Measurements from ENCODE around the gene BIK.
"Not testable (repeated sequence)": the region's sequence is repeated elsewhere in the genome, so short reads cannot be mapped to it uniquely, and the experiment has no call there.

Gene BIK, protein sequence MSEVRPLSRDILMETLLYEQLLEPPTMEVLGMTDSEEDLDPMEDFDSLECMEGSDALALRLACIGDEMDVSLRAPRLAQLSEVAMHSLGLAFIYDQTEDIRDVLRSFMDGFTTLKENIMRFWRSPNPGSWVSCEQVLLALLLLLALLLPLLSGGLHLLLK

DNA sequence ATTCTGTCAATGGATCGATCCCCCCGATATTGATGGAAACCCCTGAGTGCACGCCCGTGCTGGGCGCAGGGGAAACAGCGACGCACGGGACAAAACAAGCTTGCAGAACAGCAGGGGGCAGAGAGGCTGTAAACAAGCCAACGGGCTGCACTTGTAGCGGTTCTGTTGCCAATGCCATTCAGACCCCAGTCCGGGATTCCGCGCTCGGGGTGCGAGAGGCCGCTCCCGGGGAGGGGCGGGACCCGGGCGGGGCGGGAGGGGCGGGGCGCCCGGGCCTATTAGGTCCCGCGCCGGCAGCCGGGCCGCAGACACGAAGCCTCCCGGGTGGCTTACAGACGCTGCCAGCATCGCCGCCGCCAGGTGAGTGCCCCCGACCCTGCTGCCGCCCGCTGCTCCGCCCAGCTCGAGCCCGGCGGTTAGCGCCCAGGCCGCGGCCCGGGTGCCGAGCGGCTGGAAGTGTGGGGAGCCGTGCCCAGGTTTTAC lies at the start of gene BIK:
Gene BIK (plus strand): TSS at position 307 of the 483 bp plus-strand sequence. CDS start 13,273 bp downstream, outside the sequence.
- peak; percentile 67 for DNase-seq

DNA sequence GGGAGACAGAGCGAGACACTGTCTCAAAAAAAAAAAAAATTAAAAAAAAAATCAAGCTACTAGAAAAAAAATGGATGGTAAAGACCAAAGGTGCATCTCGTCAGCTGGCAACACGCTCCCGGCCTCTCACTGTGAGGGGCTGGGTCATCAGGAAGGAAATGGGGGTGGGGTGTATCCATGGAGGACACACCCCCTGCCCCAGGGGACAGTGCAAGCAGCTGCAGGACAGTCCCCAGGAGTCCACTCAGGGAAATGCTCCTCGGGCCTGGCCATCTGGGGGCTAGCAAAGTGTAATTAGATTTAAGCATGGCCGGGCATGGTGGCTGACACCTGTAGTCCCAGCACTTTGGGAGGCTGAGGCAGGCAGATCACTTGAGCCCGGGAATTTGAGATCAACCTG lies 44.4 kb upstream of the BIK start:
- DNase-seq: no peak

DNA sequence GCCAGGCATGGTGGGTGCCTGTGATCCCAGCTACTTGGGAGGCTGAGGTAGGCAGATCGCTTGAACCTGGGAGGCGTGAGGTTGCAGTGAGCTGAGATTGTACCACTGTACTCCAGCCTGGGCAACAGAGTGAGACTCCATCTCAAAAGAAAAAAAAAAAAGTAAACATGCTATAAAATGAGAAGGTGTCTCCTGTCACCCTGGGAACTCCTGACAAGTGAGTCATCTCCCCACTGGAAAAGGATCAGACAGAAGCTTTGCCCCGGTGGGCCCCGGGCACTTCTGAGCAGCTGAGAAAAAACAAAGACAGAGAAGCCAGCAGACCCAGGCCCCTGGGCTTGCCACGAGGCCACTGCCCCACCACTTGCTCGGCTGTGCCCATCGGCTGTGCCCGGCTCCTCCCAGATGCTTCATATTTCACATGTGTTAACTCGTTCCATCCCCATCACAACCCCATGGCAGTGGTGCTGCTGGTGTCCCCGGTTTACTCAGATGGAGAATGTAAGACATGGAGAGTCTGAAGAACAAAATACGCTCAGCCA lies 43.6 kb upstream of the BIK start:
- no peak for DNase-seq

DNA sequence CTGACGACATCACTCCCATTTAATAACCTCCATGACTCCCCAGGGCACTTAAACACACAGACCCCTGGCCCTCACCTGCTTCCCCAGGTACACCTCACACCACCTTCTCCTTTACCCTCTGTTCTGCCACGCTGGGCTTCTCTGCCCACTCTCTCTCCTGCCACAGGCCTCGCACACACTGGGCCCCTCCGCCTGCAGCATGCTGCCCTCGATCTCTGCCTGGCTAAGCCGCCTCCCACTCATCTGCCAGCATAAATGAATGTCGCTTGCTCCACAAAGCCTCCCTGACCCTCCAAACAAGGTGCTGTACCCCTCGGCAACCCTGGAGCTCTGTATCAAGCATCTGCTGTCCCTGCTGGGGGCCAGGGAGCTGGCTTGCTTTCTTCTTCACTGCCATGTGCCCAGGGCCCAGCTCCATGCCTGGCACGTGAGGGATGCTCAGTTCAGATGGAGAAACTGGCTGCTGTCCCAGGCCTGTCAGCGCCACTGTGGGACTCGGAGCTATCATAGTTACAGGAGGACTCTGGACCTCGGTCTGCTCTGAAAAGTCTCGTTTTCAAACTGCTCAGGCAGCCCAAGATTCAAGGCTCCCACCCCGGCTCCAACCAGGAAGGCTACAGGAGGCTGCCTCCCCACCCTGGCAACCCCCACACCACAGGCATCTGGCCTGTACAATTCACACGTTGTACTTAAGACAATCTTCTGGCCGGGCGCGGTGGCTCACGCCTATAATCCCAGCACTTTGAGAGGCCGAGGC lies 33.3 kb upstream of the BIK start:
- no peak for DNase-seq

DNA sequence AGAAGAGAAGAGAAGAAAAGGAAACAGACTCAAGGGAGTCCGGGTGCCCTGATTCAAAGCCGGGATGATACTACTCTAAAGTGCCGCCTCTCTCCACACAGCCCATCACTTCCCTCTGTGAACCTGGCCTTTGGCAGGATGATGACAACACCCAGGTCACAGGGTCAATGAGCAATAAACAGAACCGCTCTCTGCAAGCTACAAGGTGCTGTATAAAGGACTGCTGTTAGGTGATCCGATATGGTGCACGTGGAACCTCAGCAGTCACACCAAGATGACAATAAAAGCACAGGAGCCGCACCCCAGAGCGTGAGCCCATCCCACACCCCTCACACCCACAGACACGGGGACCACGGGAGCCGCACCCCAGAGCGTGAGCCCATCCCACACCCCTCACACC lies 32.0 kb upstream of the BIK start:
- no peak for DNase-seq

DNA sequence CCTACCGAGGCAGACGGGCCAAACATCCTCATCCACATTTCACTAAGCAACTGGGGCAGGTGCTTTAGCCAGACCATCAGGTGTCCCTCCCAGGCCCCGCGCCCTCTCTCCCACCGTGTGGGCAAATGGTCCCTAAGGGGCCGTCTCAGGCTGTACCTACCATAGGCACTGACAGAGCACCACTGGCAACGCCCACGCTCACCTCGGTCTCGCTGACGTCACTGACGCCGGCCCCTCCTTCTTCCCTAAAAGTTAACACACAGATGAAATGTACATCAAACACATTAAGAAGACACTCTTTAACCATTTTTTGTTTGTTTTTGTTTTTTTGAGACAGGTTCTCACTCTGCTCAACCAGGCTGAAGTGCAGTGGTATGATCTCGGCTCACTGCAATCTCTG lies 30.8 kb upstream of the BIK start:
- DNase-seq: no peak

DNA sequence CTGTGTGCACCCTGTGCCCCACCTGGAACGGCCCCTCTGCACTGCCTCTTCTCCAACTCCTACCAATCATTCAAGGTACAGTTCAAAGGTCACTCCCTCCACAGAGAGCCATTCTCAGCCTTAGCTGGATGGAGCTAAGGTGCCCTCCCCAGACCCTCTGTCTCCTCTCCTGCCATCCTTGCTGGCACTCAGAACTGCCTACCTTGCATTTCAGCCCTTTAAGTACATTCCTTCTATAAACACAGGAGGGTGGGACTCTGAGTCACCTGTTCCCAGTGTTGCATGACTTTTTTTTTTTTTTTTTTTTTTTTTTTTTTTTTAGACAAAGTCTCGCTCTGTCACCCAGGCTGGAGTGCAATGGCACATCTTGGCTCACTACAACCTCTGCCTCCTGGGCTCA lies 29.9 kb upstream of the BIK start:
- no peak for DNase-seq

DNA sequence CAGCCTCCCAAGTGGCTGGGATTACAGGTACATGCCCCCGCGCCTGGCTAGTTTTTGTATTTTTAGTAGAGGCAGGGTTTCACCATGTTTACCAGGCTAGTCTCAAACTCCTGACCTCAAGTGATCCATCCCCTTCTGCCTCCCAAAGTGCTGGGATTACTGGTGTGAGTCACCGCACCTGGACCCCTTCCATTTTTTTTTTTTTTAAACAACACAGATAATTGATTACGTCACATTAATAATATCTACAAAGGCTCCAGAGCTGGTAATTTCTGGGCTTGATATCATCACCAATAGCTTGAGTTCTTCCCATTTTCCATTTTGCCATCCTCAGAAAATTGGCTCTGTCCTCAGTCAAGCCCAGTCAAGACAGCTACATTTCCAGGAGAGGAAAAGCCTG lies 28.6 kb upstream of the BIK start:
- DNase-seq: no peak

DNA sequence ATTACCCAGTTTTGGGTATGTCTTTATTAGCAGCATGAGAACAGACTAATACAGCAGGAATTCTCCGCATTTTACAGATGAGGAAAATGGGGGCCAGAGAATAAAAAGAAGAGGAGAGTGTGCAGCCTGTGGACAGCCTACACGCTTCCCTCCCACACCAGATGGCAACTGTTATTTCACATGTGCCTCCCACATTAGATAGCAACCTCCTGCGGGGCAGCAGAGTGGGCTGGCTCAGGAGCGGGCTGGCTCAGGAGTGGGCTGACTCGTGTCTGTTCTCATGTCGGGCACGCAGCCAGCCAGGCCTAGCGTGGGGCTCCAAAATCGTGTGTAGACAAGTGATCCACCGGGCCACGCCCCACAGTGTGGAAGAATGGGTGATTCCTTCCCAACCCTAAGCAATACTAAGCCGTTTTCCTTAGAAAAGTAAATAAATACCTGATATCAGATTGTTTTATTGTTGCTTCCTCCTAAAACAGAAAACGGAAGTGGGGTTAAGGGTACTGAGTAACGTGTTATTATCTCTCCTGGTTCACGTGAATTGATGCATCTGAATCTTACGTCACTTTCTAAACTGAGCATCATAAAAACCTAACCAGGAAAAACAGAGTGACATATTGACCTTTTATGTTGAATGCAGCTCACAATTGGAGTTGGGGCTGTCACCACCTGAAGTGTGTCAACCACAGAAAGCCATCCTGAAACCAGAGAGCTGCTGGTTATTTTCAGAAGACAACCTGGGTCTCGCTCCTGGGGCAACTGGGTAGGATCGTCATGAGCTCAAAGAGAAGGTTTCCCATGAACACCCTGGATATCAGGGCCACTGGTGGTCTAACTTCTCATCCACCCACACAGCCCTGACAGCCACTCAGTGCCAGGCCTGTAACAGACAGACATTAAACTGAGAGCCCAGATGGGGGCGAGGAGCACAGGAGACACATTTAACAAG lies 24.6 kb upstream of the BIK start:
- no peak for DNase-seq

DNA sequence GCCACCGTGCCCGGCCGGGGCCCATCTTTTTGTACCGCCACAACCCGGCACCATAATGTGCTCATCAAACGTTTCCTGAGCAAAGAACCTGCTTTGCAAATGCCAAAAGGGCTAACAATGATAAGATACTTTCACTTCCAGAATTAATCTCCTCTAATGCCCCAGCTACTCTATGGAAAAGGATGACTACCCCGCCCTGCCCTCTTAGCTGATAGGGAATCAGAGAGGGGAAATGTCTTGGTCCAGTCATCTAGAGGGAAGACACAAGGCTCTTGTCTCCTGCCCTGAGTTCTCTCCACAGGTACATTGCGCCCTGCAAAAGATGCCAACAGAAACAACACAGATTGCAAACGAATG lies 21.9 kb upstream of the BIK start:
- no peak for DNase-seq

DNA sequence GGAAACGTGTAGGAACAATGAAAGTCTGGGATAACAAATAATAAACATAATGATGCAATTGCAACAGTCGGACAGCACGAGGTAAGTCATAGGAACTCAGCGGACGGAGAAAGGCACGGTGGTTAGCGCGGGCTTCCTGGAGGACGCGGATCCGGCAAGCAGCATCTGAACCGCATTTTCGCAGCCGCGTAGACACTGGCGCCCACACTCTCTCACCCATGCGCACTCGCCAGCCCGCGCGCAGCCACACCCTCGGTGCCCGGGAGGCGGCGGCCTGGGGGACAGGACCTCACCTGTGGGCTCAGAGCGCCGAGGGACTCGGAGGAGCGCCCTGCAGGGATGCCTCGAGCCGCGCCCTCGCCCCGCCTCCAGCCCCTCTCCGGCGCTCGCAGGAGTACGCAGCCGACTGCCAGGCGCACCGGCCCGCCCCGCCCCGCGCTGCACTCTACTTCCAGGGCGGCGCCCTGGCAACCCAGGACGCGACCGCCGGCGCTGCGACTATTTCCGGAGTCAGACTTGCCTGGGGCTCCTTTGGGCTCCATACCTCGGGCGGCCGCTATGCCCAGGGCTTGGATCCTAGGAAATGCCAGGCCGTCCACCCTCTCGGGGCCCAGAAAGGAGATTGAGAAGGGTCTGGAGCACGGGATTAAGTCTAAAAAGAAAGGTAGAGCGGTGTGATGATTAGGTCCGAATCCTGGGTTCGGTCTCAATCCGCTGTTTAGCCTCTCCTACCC lies 21.4 kb upstream of the BIK start, which contains the start of gene TTLL1:
Gene TTLL1 (minus strand): TSS at position 408 of the 734 bp plus-strand sequence. CDS start 13,805 bp downstream, outside the sequence.
- peak; percentile 86 for DNase-seq

DNA sequence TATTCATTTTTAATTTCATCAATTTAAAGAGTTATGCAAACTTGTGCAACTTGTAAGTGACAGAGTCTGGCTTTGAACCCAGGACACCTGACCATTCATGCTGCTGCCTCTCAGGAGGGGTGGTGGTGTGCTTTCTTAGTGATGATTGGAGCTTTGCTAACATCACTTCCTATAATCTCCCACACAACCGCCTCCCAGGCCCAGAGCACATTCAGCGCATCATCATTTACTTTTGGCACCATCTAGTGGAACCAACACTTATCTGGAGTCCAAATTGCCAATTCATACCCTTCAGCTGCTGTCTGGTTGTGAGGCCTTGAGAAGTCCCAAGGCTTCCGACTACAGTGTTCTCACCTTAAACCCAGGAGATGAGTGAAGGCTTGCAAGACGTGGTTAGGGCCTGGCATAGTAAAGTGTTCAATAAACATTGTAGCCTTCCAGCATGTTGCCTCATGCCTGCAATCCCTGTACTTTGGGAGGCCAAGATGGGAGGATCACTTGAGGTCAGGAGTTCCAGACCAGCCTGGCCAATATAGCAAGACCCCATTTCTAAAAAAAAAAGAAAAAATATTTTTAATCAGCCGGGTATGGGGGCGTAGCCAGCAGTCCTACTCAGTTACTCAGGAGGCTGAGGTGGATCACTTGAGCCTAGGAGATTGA lies 20.3 kb upstream of the BIK start:
- DNase-seq: peak; percentile 24

DNA sequence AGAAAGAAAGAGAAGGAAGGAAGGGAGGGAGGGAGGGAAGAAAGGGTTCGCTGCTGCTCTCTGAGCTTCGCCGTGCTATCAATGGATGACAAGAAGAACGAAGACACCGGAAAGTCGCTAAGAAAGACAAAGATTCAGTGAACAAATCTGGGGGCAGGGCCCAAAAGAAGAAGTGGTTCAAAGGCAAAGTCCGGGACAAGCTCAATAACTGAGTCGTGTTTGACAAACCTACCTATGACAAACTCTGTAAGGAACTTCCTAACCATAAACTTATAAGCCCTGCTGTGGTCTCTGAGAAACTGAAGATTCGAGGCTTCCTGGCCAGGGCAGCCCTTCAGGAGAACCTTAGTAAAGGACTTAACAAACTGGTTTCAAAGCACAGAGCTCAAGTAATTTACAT lies 18.5 kb upstream of the BIK start:
- no peak for DNase-seq

DNA sequence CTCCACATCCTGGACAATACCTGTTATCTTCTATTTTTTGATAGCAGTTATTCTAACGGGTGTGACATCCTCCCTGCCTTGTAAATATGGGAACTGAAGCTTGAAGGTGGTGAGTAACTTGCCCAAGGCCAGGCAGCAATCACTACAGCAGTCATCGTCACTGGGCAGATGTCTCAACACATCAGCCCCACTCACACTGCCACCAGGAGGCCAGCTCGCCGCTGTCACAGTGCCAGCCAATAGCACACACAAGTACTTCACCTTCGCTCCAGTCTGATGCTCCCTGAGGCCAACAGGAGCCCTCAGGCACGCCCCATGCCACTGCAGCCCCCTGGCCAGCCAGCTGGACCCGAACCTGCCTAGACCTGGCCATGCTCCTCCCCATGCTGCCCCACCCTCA lies 16.5 kb upstream of the BIK start:
- DNase-seq: no peak

DNA sequence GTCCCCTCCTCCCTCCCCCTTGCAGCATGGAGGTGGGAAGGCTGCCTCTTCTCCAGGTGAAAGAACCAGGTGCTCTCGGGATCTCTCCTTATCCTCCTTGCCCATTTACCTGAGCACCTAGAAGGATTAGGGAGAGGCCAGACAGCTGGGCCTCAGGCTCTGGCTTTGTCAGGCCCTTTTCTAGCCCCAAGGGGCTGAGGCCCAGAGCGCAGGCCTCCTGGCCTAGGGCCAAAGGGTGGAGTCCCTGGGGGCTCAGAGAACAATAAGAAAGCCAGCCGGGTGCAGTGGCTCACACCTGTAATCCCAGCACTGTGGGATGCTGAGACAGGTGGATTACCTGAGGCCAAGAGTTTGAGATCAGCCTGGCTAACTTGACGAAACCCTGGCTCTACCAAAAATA lies 16.0 kb upstream of the BIK start:
- DNase-seq: no peak

DNA sequence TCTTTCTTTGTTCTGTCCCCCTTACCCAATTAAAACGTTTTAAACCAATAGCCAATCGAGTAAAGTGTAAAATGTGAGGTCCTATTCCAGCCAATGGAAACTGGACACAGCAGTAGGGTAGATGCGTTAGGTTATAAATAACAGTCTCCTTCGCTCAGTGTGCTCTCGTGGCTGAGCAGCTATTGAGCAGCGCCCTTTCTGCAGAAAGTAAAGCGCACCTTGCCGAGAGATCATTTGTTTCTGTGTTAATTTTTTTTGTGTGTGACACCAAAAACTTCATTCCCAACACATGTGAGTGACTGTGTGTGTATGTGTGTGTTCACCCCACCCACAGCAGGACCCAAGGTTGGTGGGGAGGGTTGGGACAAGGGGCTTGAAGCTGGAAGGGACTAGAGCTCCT lies 14.1 kb upstream of the BIK start:
- DNase-seq: no peak

DNA sequence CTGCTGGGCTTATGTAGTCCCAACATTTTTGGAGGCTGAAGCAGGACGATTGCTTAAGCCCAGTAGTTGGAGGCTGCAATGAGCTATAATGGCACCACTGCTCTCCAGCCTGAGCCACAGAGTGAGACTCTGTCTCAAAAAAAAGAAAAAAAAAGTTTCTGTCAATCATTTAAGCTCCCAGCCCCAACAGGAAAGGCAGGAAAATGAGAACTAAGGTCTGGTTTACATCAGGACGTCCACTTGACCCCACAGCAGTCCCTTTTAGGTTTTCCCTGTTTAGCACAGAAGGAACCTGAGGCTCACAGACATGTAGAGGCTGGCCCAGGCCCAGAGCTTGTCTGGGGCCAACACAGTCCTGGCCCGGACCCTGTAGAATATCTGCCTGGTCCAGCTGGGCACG lies 12.2 kb upstream of the BIK start:
- no peak for DNase-seq

DNA sequence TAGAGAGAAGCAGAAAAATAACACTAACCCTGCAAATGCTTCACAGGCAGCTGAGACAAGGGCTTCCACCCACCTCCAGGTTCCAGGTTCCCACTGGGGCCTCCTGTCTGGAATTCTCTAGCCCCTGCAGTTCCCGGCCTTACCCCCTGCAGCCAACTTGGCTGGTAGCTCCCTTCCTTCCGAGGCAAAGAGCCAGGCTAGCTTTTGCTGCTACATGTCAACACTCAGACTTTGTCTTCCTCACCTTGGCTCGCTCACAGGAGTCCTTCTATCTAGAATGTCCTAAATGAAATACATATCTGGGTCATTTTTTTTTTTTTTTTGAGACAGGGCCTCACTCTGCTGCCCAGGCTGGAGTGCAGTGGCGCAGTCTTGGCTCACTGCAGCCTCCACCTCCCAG lies 11.5 kb upstream of the BIK start:
- DNase-seq: no peak

DNA sequence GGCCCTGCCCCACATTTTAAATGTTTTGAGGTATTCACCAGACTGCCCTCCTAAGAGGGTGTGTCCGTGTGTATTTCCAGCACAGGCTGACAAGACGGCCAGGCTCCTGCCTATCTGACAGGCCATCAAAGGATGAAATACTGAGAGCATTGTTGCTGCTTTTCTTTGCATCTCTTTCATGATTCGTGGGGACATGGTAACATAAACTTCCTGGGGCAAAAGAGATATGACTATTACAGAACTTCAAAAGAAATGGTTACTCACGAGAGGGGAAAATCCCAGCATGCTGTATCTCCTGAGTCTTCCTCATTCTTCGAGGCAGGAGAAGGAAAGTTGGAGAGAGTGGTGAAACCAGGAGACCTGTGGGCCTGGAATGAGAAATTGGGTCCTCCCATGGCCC lies 10.3 kb upstream of the BIK start:
- no peak for DNase-seq

DNA sequence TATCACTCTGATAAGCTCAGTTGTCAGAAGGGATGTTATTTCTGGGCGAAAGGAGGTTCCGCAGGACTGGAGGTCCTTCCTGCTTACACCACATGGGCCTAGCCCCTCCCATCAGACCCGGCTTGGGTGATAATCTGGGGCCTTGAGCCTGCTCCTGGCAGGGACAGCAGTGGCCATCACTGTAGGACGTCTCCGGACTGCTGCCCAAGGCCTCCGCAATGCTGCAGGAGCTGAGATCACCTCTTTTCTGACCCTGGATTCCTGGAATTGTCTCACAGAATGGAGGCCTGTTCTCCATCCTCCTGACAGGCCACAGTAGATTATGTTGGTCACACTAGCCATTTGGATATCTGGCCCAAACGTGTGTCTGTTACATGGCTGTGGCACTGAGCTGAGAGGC lies 9.2 kb upstream of the BIK start:
- no peak for DNase-seq

DNA sequence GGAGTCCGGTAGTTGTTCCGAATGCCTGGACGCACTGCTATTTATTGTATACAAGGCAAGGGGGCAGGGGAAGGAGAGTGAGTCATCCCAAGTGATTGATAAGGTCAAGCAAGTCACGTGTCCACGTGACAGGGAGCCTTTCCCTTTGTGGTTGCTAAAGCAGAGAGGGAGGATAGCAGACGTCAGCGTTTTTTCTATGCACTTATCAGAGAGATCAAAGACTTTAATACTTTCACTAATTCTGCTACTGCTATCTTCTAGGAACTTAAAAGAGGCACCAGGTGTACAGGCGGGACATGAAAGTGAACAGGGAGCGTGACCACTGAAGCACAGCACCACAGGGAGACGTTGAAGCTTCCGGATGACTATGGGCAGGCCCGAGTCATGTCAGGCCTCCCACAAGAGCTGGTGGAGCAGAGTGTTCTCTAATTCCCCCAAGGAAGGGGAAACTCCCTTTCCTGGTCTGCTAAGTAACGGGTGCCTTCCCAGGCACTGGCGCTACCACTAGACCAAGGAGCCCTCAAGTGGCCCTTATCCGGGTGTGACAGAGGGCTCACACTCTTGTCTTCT lies 6.4 kb upstream of the BIK start:
- not testable (repeated sequence) for DNase-seq

DNA sequence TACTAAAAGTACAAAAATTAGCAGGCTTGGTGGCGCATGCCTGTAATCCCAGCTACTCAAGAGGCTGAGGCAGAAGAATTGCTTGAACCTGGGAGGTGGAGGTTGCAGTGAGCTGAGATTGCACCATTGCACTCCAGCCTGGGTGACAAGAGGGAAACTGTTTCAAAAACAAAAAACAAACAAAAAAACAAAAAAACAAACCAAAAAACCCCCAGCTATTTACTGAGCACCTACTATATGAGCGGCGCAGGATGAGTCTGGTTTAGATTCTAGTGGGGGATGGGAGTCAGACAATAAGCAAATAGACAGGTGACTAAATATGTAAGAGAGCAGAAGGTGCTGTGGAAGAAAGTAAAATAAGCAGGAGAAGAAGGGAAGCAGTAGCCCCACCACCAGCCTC lies 5.6 kb upstream of the BIK start:
- DNase-seq: not testable (repeated sequence)
